ENCODE data around the gene PCSK7. TPM values are rescaled to one million over a fixed set of nuclear protein-coding genes. Genes with fewer than 3 reads are reported as not detected.
A peak's percentile ranks its signal among the peaks of the same experiment; 100 is the strongest.

Gene PCSK7
- total RNA-seq, 1 experiment from 2014 or later, result 50.7 TPM

DNA sequence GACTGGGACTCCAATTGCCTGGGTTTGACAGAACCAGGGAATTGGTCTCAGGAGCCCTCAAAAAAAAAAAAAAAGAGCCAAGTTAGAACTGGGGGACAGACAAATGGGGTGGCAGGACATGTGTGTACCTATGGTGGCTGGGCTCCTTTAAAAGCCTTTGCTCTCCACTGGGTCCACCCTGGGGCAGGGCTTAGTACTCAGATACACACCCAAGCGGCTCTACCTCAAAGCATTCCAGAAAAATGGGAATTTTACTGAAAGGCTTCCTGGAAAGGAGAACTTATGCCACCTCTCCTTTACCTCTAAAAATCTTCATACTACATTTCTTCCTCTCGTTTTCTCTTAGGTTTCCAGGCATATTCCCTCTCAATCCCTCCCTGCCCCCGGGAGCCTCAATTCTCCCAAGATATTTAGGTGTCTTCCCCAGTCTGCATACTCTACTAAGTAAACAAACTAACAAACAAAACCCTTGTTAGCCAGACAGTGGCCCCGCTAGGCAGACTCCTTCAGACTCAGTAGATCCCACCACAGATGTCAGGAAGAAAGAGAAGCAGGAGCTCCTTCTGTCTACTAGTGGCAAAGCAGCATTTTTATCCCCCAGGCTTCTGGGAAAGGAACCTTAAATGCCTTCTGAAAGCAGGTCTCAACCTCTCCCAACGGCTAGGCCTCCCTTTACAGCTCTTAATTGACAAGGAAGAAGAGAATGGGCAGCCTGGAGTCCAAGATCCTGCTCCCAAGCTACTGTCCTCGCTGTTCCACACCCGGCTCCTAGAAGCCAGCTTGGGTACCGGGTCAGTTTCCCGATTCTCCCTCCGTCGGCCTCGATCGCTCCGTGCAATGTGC, 653 bp downstream of the PCSK7 start:
- H4K20me1 ChIP-seq (ENCODE audit: control insufficient read depth, insufficient read depth, insufficient read length), result no peaks in the 10 kb centered on the region
- no peak overlapping the region for H3K23ac ChIP-seq (ENCODE audit: insufficient read length, low read depth, low read length)
- H3K56ac ChIP-seq (ENCODE audit: insufficient read length, low read depth, low read length), result no peak overlapping the region
- H3K9ac ChIP-seq (ENCODE audit: extremely low read depth, insufficient read length, low read length), result peak overlapping the region; percentile 60
- no peak overlapping the region for H2AFZ ChIP-seq (ENCODE audit: low read length)
- H4K8ac ChIP-seq (replicated peaks; ENCODE audit: insufficient read length, low read depth, low read length), result no peak overlapping the region
- DNase-seq, result no peak
- Mint-ChIP-seq H3K4me3 (peak overlapping the region; percentile 94 to 97), H3K27me3 (ENCODE audit: low read depth) (no peaks in the 10 kb centered on the region; the same call in 1 of the 2 replicates), H3K4me1 (peaks cover 24 to 26% of the 10 kb centered on the region in 2 experiments), H3K36me3 (ENCODE audit: insufficient read depth in 1 of 3, low read depth in 3 of 3) (peaks cover 6 to 31% (median 17%) of the 10 kb centered on the region in 3 experiments; a peak in 5 of 7 replicates), H3K27ac (peak overlapping the region; percentile 79 to 91 (median 84); a peak in 6 of 7 replicates), H3K9me3 (no peaks in the 10 kb centered on the region)
- no peak overlapping the region for H3K18ac ChIP-seq (ENCODE audit: insufficient read length, low read depth, low read length)
- no peak overlapping the region for H2AK5ac ChIP-seq (ENCODE audit: insufficient read length, low read length)
- H2BK20ac ChIP-seq (ENCODE audit: low read depth, low read length, poor library complexity, severe bottlenecking), result no peak overlapping the region
- H3K4ac ChIP-seq (ENCODE audit: low read depth, low read length), result no peak overlapping the region
- no peak overlapping the region for H3K14ac ChIP-seq (ENCODE audit: insufficient read depth, low read length)
- TF ChIP-seq, protein P1, sequence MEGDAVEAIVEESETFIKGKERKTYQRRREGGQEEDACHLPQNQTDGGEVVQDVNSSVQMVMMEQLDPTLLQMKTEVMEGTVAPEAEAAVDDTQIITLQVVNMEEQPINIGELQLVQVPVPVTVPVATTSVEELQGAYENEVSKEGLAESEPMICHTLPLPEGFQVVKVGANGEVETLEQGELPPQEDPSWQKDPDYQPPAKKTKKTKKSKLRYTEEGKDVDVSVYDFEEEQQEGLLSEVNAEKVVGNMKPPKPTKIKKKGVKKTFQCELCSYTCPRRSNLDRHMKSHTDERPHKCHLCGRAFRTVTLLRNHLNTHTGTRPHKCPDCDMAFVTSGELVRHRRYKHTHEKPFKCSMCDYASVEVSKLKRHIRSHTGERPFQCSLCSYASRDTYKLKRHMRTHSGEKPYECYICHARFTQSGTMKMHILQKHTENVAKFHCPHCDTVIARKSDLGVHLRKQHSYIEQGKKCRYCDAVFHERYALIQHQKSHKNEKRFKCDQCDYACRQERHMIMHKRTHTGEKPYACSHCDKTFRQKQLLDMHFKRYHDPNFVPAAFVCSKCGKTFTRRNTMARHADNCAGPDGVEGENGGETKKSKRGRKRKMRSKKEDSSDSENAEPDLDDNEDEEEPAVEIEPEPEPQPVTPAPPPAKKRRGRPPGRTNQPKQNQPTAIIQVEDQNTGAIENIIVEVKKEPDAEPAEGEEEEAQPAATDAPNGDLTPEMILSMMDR (conservative IDR thresholded peaks at IDR 0.05), result no peak
- no peaks in the 10 kb centered on the region for H3K79me1 ChIP-seq (ENCODE audit: insufficient read depth, low read depth, low read length, poor library complexity, severe bottlenecking)
- H3K23me2 ChIP-seq (ENCODE audit: insufficient read length, low read depth, low read length, poor library complexity, severe bottlenecking), result peaks cover 15% of the 10 kb centered on the region
- H3K27ac ChIP-seq (ENCODE audit: insufficient read length, low read depth, low read length), result no peak overlapping the region
- H3K9me3 ChIP-seq (ENCODE audit: control insufficient read depth, low read depth, low read length), result no peaks in the 10 kb centered on the region
- no peak overlapping the region for H2BK15ac ChIP-seq (ENCODE audit: low read depth, low read length)
- no CpG with 5 or more reads among the region's 14 CpGs for WGBS (ENCODE audit: extremely low coverage, insufficient read length, low lambda C conversion rate)
- no peak overlapping the region for H4K91ac ChIP-seq (ENCODE audit: insufficient read length, low read depth, low read length)
- no peak overlapping the region for H4K5ac ChIP-seq (ENCODE audit: insufficient read length, low read depth, low read length)
- H3K4me1 ChIP-seq (ENCODE audit: insufficient read depth, low read length), result no peaks in the 10 kb centered on the region
- no peak overlapping the region for H2BK120ac ChIP-seq (ENCODE audit: low read depth, low read length, poor library complexity, severe bottlenecking)
- peak overlapping the region; percentile 92 for H3K4me2 ChIP-seq (ENCODE audit: insufficient read depth, insufficient read length, low read length)
- no peak overlapping the region for H2BK12ac ChIP-seq (ENCODE audit: insufficient read length, low read depth, low read length)
- no peaks in the 10 kb centered on the region for H3K79me2 ChIP-seq (ENCODE audit: insufficient read depth, low read length)
- H3T11ph ChIP-seq (ENCODE audit: low read length), result no peak overlapping the region
- no peaks in the 10 kb centered on the region for H3K27me3 ChIP-seq (ENCODE audit: insufficient read depth, low read length)
- no peak overlapping the region for H2BK5ac ChIP-seq (ENCODE audit: insufficient read length, low read length)
